HEK293T (cell line): Measurements from ENCODE around the gene HOXB2.

Experiments used
- FOXA1 ChIP-seq: fragments of 450-650 bp; IDR thresholded peaks from 2 replicates; pipeline ENCODE4 v1.6.1; 2016; ENCODE audit warnings: mild to moderate bottlenecking
- FOXK2 ChIP-seq: fragments of 450-650 bp; IDR thresholded peaks from 2 replicates; pipeline ENCODE4 v1.6.1; 2016; ENCODE audit warnings: mild to moderate bottlenecking

- TF ChIP-seq FOXA1 (no peak), FOXK2 (no peak)
These were observed 29.7 kb upstream of the HOXB2 start for GRCh38 chr17:48574505-48575065.
